ENCODE measurements around the gene FAM171A2.

DNA sequence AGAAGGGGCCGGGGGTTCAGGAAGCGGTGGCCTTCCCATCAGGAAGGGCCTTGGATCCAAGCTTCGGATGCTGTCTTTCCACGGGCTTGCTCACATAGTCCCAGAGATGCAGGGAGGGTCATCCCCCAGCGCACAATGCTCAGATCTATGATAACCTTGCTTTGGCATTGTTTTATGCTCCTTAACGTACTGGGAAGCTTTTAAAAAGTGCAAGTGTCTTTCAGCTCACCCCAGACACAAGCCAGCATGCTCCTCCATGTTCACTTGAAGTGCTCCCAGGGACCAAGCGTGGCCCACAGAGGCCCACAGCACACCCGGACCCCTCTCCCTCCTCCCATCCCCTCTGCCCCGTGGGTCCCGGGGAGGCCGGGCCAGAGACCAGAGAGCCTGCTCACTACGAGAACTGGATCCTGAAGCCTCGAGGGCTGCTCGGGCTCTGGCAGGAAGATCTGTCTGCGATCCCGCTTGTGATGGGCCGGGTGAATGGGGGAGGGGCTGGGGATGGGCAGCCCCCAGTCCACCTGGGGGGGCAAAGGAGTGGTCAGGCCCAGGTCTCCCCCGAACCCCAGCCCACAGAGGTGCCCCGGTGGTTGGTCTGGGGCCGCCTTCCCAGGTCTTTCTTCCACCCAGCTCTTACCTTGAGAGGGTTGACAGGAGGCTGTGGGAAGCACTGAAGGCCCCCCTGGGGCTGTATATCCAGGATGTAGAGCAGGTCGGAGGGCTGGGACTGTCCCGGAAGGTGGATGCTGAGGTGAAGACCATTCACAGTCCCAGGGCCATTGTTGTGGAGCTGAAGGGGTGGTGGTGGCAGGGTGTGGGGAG is 11.8 kb upstream of the FAM171A2 start:
- TF ChIP-seq POLR2A (IDR thresholded peaks at IDR 0.05) (no peak), POLR2AphosphoS5 (IDR thresholded peaks at IDR 0.05) (no peak)
- TF ChIP-seq, protein P1, sequence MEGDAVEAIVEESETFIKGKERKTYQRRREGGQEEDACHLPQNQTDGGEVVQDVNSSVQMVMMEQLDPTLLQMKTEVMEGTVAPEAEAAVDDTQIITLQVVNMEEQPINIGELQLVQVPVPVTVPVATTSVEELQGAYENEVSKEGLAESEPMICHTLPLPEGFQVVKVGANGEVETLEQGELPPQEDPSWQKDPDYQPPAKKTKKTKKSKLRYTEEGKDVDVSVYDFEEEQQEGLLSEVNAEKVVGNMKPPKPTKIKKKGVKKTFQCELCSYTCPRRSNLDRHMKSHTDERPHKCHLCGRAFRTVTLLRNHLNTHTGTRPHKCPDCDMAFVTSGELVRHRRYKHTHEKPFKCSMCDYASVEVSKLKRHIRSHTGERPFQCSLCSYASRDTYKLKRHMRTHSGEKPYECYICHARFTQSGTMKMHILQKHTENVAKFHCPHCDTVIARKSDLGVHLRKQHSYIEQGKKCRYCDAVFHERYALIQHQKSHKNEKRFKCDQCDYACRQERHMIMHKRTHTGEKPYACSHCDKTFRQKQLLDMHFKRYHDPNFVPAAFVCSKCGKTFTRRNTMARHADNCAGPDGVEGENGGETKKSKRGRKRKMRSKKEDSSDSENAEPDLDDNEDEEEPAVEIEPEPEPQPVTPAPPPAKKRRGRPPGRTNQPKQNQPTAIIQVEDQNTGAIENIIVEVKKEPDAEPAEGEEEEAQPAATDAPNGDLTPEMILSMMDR (IDR thresholded peaks at IDR 0.05), result no peak
